Vagina (tissue), 2 donors: ENCODE results near the gene FADS3.

Source experiments
- POLR2A ChIP-seq, 2 donors: fragments of 450-650 bp; IDR thresholded peaks; one replicate each; pipeline ENCODE4 v1.6.1; 2017; ENCODE audit warnings: antibody characterized with exemption in 2 of 2, mild to moderate bottlenecking in 2 of 2, moderate library complexity in 2 of 2
- POLR2AphosphoS5 ChIP-seq, 2 donors: sonication (generic); formaldehyde crosslinking; IDR thresholded peaks; one replicate each; pipeline ENCODE4 v1.9.0; 2017; ENCODE audit warnings: antibody characterized with exemption in 2 of 2, mild to moderate bottlenecking in 2 of 2, low read depth in 1 of 2; ENCODE audit not compliant: insufficient read depth in 1 of 2
- TF ChIP-seq, protein P1 (sequence below), 3 experiments: fragments of 450-650 bp in 2 of 3; fragments of 200-600 bp in 1 of 3; sonication (generic) in 1 of 3; IDR thresholded peaks; one replicate each; pipeline ENCODE4 v1.5.1; 2017 to 2019; ENCODE audit warnings: antibody characterized with exemption in 3 of 3, mild to moderate bottlenecking in 2 of 3, moderate library complexity in 2 of 3

DNA sequence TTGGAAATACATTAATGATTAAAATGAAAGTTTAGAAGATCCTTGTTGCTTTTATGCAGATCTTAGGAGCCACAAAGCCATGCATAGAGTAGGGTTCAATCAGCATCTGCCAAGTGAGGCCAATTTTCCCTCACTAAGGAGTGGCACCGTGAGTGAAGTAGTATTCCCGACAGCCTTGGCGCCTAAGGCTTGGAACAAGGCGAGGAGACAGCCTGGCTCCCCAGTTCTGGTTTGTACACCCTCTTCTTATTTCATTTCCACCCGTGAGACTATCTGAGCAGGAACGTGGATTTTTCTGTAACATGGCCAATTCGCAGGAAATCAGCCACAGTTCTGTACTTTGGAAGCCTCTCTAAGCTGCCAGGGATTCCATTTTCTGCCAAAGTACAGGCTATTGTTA, 40.7 kb downstream of the FADS3 start:
- TF ChIP-seq POLR2A (IDR thresholded peaks at IDR 0.05) (no peak), POLR2AphosphoS5 (IDR thresholded peaks at IDR 0.05; ENCODE audit: insufficient read depth in 1 of 2, low read depth in 1 of 2) (no peak)
- TF ChIP-seq, protein P1, sequence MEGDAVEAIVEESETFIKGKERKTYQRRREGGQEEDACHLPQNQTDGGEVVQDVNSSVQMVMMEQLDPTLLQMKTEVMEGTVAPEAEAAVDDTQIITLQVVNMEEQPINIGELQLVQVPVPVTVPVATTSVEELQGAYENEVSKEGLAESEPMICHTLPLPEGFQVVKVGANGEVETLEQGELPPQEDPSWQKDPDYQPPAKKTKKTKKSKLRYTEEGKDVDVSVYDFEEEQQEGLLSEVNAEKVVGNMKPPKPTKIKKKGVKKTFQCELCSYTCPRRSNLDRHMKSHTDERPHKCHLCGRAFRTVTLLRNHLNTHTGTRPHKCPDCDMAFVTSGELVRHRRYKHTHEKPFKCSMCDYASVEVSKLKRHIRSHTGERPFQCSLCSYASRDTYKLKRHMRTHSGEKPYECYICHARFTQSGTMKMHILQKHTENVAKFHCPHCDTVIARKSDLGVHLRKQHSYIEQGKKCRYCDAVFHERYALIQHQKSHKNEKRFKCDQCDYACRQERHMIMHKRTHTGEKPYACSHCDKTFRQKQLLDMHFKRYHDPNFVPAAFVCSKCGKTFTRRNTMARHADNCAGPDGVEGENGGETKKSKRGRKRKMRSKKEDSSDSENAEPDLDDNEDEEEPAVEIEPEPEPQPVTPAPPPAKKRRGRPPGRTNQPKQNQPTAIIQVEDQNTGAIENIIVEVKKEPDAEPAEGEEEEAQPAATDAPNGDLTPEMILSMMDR (IDR thresholded peaks at IDR 0.05), result no peak
